Vagina (tissue), 2 donors: ENCODE results near the gene ALOX12.

ENCODE experiments used
- POLR2A ChIP-seq, 2 donors: fragments of 450-650 bp; IDR thresholded peaks; one replicate each; pipeline ENCODE4 v1.6.1; 2017; ENCODE audit warnings: antibody characterized with exemption in 2 of 2, mild to moderate bottlenecking in 2 of 2, moderate library complexity in 2 of 2
- POLR2AphosphoS5 ChIP-seq, 2 donors: sonication (generic); formaldehyde crosslinking; IDR thresholded peaks; one replicate each; pipeline ENCODE4 v1.9.0; 2017; ENCODE audit warnings: antibody characterized with exemption in 2 of 2, mild to moderate bottlenecking in 2 of 2, low read depth in 1 of 2; ENCODE audit not compliant: insufficient read depth in 1 of 2
- TF ChIP-seq, protein P1 (sequence below), 3 experiments: fragments of 450-650 bp in 2 of 3; fragments of 200-600 bp in 1 of 3; sonication (generic) in 1 of 3; IDR thresholded peaks; one replicate each; pipeline ENCODE4 v1.5.1; 2017 to 2019; ENCODE audit warnings: antibody characterized with exemption in 3 of 3, mild to moderate bottlenecking in 2 of 3, moderate library complexity in 2 of 3

DNA sequence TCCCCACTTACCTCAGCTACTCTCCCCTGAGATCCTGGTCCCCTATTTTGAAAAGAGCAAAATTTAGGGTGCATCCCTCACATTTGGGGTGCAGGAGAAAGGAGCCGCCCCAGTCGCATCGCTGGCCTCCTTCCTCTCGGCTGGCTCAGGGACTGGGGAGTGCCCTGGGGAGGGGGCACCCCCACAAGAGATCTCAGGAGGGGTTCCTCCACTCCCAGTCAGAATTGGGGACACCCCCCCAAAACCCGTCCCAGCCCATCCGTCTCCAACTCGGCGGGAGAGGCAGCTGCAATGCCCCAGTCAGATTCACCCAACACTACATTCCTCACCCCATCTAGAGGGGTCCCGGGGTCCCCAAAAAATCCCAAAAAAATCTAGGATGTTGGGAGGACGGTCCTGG, 23.5 kb downstream of the ALOX12 start:
- TF ChIP-seq, protein P1, sequence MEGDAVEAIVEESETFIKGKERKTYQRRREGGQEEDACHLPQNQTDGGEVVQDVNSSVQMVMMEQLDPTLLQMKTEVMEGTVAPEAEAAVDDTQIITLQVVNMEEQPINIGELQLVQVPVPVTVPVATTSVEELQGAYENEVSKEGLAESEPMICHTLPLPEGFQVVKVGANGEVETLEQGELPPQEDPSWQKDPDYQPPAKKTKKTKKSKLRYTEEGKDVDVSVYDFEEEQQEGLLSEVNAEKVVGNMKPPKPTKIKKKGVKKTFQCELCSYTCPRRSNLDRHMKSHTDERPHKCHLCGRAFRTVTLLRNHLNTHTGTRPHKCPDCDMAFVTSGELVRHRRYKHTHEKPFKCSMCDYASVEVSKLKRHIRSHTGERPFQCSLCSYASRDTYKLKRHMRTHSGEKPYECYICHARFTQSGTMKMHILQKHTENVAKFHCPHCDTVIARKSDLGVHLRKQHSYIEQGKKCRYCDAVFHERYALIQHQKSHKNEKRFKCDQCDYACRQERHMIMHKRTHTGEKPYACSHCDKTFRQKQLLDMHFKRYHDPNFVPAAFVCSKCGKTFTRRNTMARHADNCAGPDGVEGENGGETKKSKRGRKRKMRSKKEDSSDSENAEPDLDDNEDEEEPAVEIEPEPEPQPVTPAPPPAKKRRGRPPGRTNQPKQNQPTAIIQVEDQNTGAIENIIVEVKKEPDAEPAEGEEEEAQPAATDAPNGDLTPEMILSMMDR (IDR thresholded peaks at IDR 0.05): no peak
- no peak for TF ChIP-seq POLR2A (IDR thresholded peaks at IDR 0.05)
- TF ChIP-seq POLR2AphosphoS5 (IDR thresholded peaks at IDR 0.05; ENCODE audit: insufficient read depth in 1 of 2, low read depth in 1 of 2): no peak
